Activated T-cell treated with anti-CD3 and anti-CD28 coated beads, Interleukin-2, amount 50 U/mL, for 4 hours (primary cell): ENCODE data around the gene ARFGAP3. TPM values are rescaled to one million over a fixed set of nuclear protein-coding genes. Genes with fewer than 3 reads are reported as not detected.

Source experiments
- ATAC-seq, 2 donors: fragments of 200-7000 bp; cut with Tn5 transposase; one replicate each; pipeline ENCODE4 v1.10.0; 2021
- DNase-seq: peaks from one replicate; pipeline ENCODE4 v3.0.0-alpha.2; 2020
- H3K27me3 Mint-ChIP-seq: one replicate; pipeline ENCODE4 v1.8.0; 2021; ENCODE audit warnings: low read depth, mixed read lengths
- H3K36me3 Mint-ChIP-seq: one replicate; pipeline ENCODE4 v1.8.0; 2022; ENCODE audit warnings: mixed read lengths; ENCODE audit not compliant: insufficient read depth
- H3K4me1 Mint-ChIP-seq: one replicate; pipeline ENCODE4 v1.8.0; 2021; ENCODE audit warnings: low read depth, mixed read lengths
- H3K4me3 Mint-ChIP-seq: one replicate; pipeline ENCODE4 v1.8.0; 2021; ENCODE audit warnings: mild to moderate bottlenecking, moderate library complexity, mixed read lengths
- H3K9me3 Mint-ChIP-seq: one replicate; pipeline ENCODE4 v1.8.0; 2021; ENCODE audit warnings: mixed read lengths
- total RNA-seq, 3 donors: library from RNA; stranded (reverse); gene quantifications; one replicate each; pipeline ENCODE4 v1.2.1, GENCODE V29; 2021

Gene ARFGAP3
- total RNA-seq, 3 donors from 2014 or later = 21.6 to 34.5 (median 26.8) TPM

GRCh38 chr22:42834177-42834949 lies 22.7 kb downstream of the ARFGAP3 start:
- Mint-ChIP-seq H3K27me3 (no peaks in the 10 kb centered on the region), H3K9me3 (no peaks in the 10 kb centered on the region), H3K4me1 (peaks cover 2% of the 10 kb centered on the region), H3K4me3 (no peak overlapping the region), H3K36me3 (peaks cover 25% of the 10 kb centered on the region)
- ATAC-seq (no peak), DNase-seq (no peak)

GRCh38 chr22:42833104-42833503 lies 24.0 kb downstream of the ARFGAP3 start:
- Mint-ChIP-seq H3K27me3 (no peaks in the 10 kb centered on the region), H3K9me3 (no peaks in the 10 kb centered on the region), H3K4me3 (no peak overlapping the region), H3K36me3 (peaks cover 25% of the 10 kb centered on the region), H3K4me1 (peaks cover 9% of the 10 kb centered on the region)
- no peak for ATAC-seq
- no peak for DNase-seq

- ATAC-seq (no peak), DNase-seq (no peak)
- peaks cover 9% of the 10 kb centered on the region for H3K4me1 Mint-ChIP-seq
- no peaks in the 10 kb centered on the region for H3K9me3 Mint-ChIP-seq
- H3K4me3 Mint-ChIP-seq = no peak overlapping the region
- H3K27me3 Mint-ChIP-seq = no peaks in the 10 kb centered on the region
- H3K36me3 Mint-ChIP-seq = peaks cover 21% of the 10 kb centered on the region
Measured at GRCh38 chr22:42831712-42832111, 25.4 kb downstream of the ARFGAP3 start.

- Mint-ChIP-seq H3K4me1 (peaks cover 9% of the 10 kb centered on the region), H3K4me3 (no peak overlapping the region), H3K9me3 (no peaks in the 10 kb centered on the region), H3K27me3 (no peaks in the 10 kb centered on the region), H3K36me3 (peaks cover 21% of the 10 kb centered on the region)
- no peak for DNase-seq
- ATAC-seq = no peak
Measured at GRCh38 chr22:42830161-42830560, 26.9 kb downstream of the ARFGAP3 start.

GRCh38 chr22:42829302-42829701 lies 27.8 kb downstream of the ARFGAP3 start:
- Mint-ChIP-seq H3K27me3 (no peaks in the 10 kb centered on the region), H3K36me3 (peaks cover 19% of the 10 kb centered on the region), H3K4me1 (peaks cover 8% of the 10 kb centered on the region), H3K4me3 (no peak overlapping the region), H3K9me3 (no peaks in the 10 kb centered on the region)
- no peak for ATAC-seq
- DNase-seq = no peak

- H3K4me1 Mint-ChIP-seq = peaks cover 7% of the 10 kb centered on the region
- no peaks in the 10 kb centered on the region for H3K27me3 Mint-ChIP-seq
- H3K9me3 Mint-ChIP-seq = no peaks in the 10 kb centered on the region
- ATAC-seq (no peak), DNase-seq (no peak)
- H3K36me3 Mint-ChIP-seq = peaks cover 29% of the 10 kb centered on the region
- no peak overlapping the region for H3K4me3 Mint-ChIP-seq
Measured at GRCh38 chr22:42825796-42826195, 31.3 kb downstream of the ARFGAP3 start.

GRCh38 chr22:42821386-42821785 lies 35.7 kb downstream of the ARFGAP3 start:
- Mint-ChIP-seq H3K9me3 (no peaks in the 10 kb centered on the region), H3K4me1 (no peaks in the 10 kb centered on the region), H3K4me3 (no peak overlapping the region), H3K27me3 (no peaks in the 10 kb centered on the region), H3K36me3 (peaks cover 35% of the 10 kb centered on the region)
- no peak for DNase-seq
- ATAC-seq = no peak

- ATAC-seq = no peak
- peaks cover 36% of the 10 kb centered on the region for H3K36me3 Mint-ChIP-seq
- no peak for DNase-seq
- H3K4me3 Mint-ChIP-seq = no peak overlapping the region
- no peaks in the 10 kb centered on the region for H3K4me1 Mint-ChIP-seq
- H3K9me3 Mint-ChIP-seq = no peaks in the 10 kb centered on the region
- no peaks in the 10 kb centered on the region for H3K27me3 Mint-ChIP-seq
Measured at GRCh38 chr22:42820045-42820763, 36.9 kb downstream of the ARFGAP3 start.

GRCh38 chr22:42819412-42820044 lies 37.5 kb downstream of the ARFGAP3 start:
- Mint-ChIP-seq H3K27me3 (no peaks in the 10 kb centered on the region), H3K9me3 (no peaks in the 10 kb centered on the region), H3K36me3 (peaks cover 40% of the 10 kb centered on the region), H3K4me3 (no peak overlapping the region), H3K4me1 (no peaks in the 10 kb centered on the region)
- DNase-seq (no peak), ATAC-seq (no peak)

- no peak for DNase-seq
- ATAC-seq = no peak
- Mint-ChIP-seq H3K27me3 (no peaks in the 10 kb centered on the region), H3K36me3 (peaks cover 43% of the 10 kb centered on the region), H3K4me1 (no peaks in the 10 kb centered on the region), H3K9me3 (no peaks in the 10 kb centered on the region), H3K4me3 (no peak overlapping the region)
Measured at GRCh38 chr22:42817556-42817955, 39.5 kb downstream of the ARFGAP3 start.

GRCh38 chr22:42816336-42816735 lies 40.7 kb downstream of the ARFGAP3 start:
- Mint-ChIP-seq H3K36me3 (peaks cover 37% of the 10 kb centered on the region), H3K9me3 (no peaks in the 10 kb centered on the region), H3K4me3 (no peak overlapping the region), H3K4me1 (no peaks in the 10 kb centered on the region), H3K27me3 (no peaks in the 10 kb centered on the region)
- ATAC-seq (no peak), DNase-seq (no peak)

- no peaks in the 10 kb centered on the region for H3K27me3 Mint-ChIP-seq
- DNase-seq (no peak), ATAC-seq (no peak)
- H3K9me3 Mint-ChIP-seq = no peaks in the 10 kb centered on the region
- no peaks in the 10 kb centered on the region for H3K4me1 Mint-ChIP-seq
- peaks cover 29% of the 10 kb centered on the region for H3K36me3 Mint-ChIP-seq
- H3K4me3 Mint-ChIP-seq = no peak overlapping the region
Measured at GRCh38 chr22:42814616-42815015, 42.5 kb downstream of the ARFGAP3 start.

GRCh38 chr22:42814215-42814614 lies 42.9 kb downstream of the ARFGAP3 start:
- ATAC-seq (no peak), DNase-seq (no peak)
- no peak overlapping the region for H3K4me3 Mint-ChIP-seq
- H3K36me3 Mint-ChIP-seq = peaks cover 31% of the 10 kb centered on the region
- H3K27me3 Mint-ChIP-seq = no peaks in the 10 kb centered on the region
- H3K4me1 Mint-ChIP-seq = no peaks in the 10 kb centered on the region
- no peaks in the 10 kb centered on the region for H3K9me3 Mint-ChIP-seq

- Mint-ChIP-seq H3K4me1 (no peaks in the 10 kb centered on the region), H3K9me3 (no peaks in the 10 kb centered on the region), H3K4me3 (no peak overlapping the region), H3K27me3 (no peaks in the 10 kb centered on the region), H3K36me3 (peaks cover 35% of the 10 kb centered on the region)
- DNase-seq (no peak), ATAC-seq (no peak)
Measured at GRCh38 chr22:42813501-42813900, 43.6 kb downstream of the ARFGAP3 start.

- H3K4me1 Mint-ChIP-seq = no peaks in the 10 kb centered on the region
- ATAC-seq (no peak), DNase-seq (no peak)
- H3K9me3 Mint-ChIP-seq = no peaks in the 10 kb centered on the region
- H3K27me3 Mint-ChIP-seq = no peaks in the 10 kb centered on the region
- peaks cover 39% of the 10 kb centered on the region for H3K36me3 Mint-ChIP-seq
- no peak overlapping the region for H3K4me3 Mint-ChIP-seq
Measured at GRCh38 chr22:42811459-42811858, 45.6 kb downstream of the ARFGAP3 start.
